Vagina (tissue), 2 donors: ENCODE data around the gene ERGIC1. TPM values are rescaled to one million over a fixed set of nuclear protein-coding genes. Genes with fewer than 3 reads are reported as not detected.

ENCODE experiments used
- DNase-seq, 2 donors: peaks; one replicate each; pipeline ENCODE4 v3.0.0-alpha.2; 2017; ENCODE audit errors: extremely low spot score in 2 of 2
- H3K27ac ChIP-seq: fragments of 200-600 bp; sonication (generic); one replicate; pipeline ENCODE4 v1.5.1; 2019
- H3K27me3 ChIP-seq: fragments of 200-600 bp; sonication (generic); one replicate; pipeline ENCODE4 v1.5.1; 2019
- H3K36me3 ChIP-seq, 2 donors: fragments of 200-600 bp; sonication (generic); one replicate each; pipeline ENCODE4 v1.5.1; 2017 to 2019
- H3K4me1 ChIP-seq: fragments of 200-600 bp; sonication (generic); one replicate; pipeline ENCODE4 v1.5.1; 2019
- H3K4me3 ChIP-seq, 2 donors: fragments of 200-600 bp; sonication (generic); 1 replicate in 1 of 2; 2 replicates in 1 of 2; pipeline ENCODE4 v1.5.1; 2016 to 2019
- H3K9me3 ChIP-seq: fragments of 200-600 bp; sonication (generic); one replicate; pipeline ENCODE4 v1.5.1; 2019
- CTCF ChIP-seq, 3 experiments: fragments of 450-650 bp in 2 of 3; fragments of 200-600 bp in 1 of 3; sonication (generic) in 1 of 3; IDR thresholded peaks; one replicate each; pipeline ENCODE4 v1.5.1; 2017 to 2019; ENCODE audit warnings: antibody characterized with exemption in 3 of 3, mild to moderate bottlenecking in 2 of 3, moderate library complexity in 2 of 3
- POLR2A ChIP-seq, 2 donors: fragments of 450-650 bp; IDR thresholded peaks; one replicate each; pipeline ENCODE4 v1.6.1; 2017; ENCODE audit warnings: antibody characterized with exemption in 2 of 2, mild to moderate bottlenecking in 2 of 2, moderate library complexity in 2 of 2
- POLR2AphosphoS5 ChIP-seq, 2 donors: sonication (generic); formaldehyde crosslinking; IDR thresholded peaks; one replicate each; pipeline ENCODE4 v1.9.0; 2017; ENCODE audit warnings: antibody characterized with exemption in 2 of 2, mild to moderate bottlenecking in 2 of 2, low read depth in 1 of 2; ENCODE audit not compliant: insufficient read depth in 1 of 2
- intact Hi-C: fragments of 100-400 bp; cut with DNase I; formaldehyde crosslinking; loops from one replicate; pipeline ENCODE4 v1.15.1; 2023
- total RNA-seq: library from RNA; depleted of rRNA; stranded (reverse); fragments of >200 nt; gene quantifications from one replicate; pipeline ENCODE4 v1.2.3, GENCODE V29; 2016

ERGIC1 gene
- total RNA-seq, 1 donor from 2014 or later = 97.2 TPM

- TF ChIP-seq POLR2AphosphoS5 (IDR thresholded peaks at IDR 0.05; ENCODE audit: insufficient read depth in 1 of 2, low read depth in 1 of 2) (peak in 1 of 2 donors; percentile 61), POLR2A (IDR thresholded peaks at IDR 0.05) (no peak)
- intact Hi-C loops = no loop called here
- DNase-seq = no peak
- no peak overlapping the region for H3K27ac ChIP-seq
- no peaks in the 10 kb centered on the region for H3K36me3 ChIP-seq
- peaks cover 18% of the 10 kb centered on the region for H3K4me1 ChIP-seq
- no peaks in the 10 kb centered on the region for H3K9me3 ChIP-seq
- no peak overlapping the region for H3K4me3 ChIP-seq
- no peaks in the 10 kb centered on the region for H3K27me3 ChIP-seq
Observed at GRCh38 chr5:172816925-172817562, 17.0 kb upstream of the ERGIC1 start.

GRCh38 chr5:172817664-172818063 lies 16.4 kb upstream of the ERGIC1 start:
- Histone ChIP-seq H3K27me3 (no peaks in the 10 kb centered on the region), H3K27ac (no peak overlapping the region), H3K4me3 (no peak overlapping the region), H3K4me1 (peaks cover 18% of the 10 kb centered on the region), H3K9me3 (no peaks in the 10 kb centered on the region), H3K36me3 (no peaks in the 10 kb centered on the region)
- no peak for TF ChIP-seq CTCF (IDR thresholded peaks at IDR 0.05)
- no peak for TF ChIP-seq POLR2AphosphoS5 (IDR thresholded peaks at IDR 0.05; ENCODE audit: insufficient read depth in 1 of 2, low read depth in 1 of 2)
- TF ChIP-seq POLR2A (IDR thresholded peaks at IDR 0.05) = no peak
- no peak for DNase-seq
- intact Hi-C loops = no loop called here

- H3K27ac ChIP-seq = no peak overlapping the region
- peaks cover 18% of the 10 kb centered on the region for H3K4me1 ChIP-seq
- H3K36me3 ChIP-seq = no peaks in the 10 kb centered on the region
- TF ChIP-seq CTCF (IDR thresholded peaks at IDR 0.05) = no peak
- TF ChIP-seq POLR2AphosphoS5 (IDR thresholded peaks at IDR 0.05; ENCODE audit: insufficient read depth in 1 of 2, low read depth in 1 of 2) = no peak
- no peak for TF ChIP-seq POLR2A (IDR thresholded peaks at IDR 0.05)
- intact Hi-C loops = no loop called here
- H3K27me3 ChIP-seq = no peaks in the 10 kb centered on the region
- no peaks in the 10 kb centered on the region for H3K9me3 ChIP-seq
- H3K4me3 ChIP-seq = no peak overlapping the region
- DNase-seq = no peak
Observed at GRCh38 chr5:172818081-172818480, 16.0 kb upstream of the ERGIC1 start.

GRCh38 chr5:172819569-172819968 lies 14.5 kb upstream of the ERGIC1 start:
- Histone ChIP-seq H3K4me3 (no peak overlapping the region), H3K9me3 (no peaks in the 10 kb centered on the region), H3K36me3 (no peaks in the 10 kb centered on the region), H3K4me1 (peaks cover 18% of the 10 kb centered on the region), H3K27ac (no peak overlapping the region), H3K27me3 (no peaks in the 10 kb centered on the region)
- no peak for DNase-seq
- TF ChIP-seq POLR2A (IDR thresholded peaks at IDR 0.05) (no peak), CTCF (IDR thresholded peaks at IDR 0.05) (no peak)
- intact Hi-C loops = no loop called here

- TF ChIP-seq POLR2AphosphoS5 (IDR thresholded peaks at IDR 0.05; ENCODE audit: insufficient read depth in 1 of 2, low read depth in 1 of 2) = peak in 1 of 2 donors; percentile 62
- TF ChIP-seq CTCF (IDR thresholded peaks at IDR 0.05) = no peak
- TF ChIP-seq POLR2A (IDR thresholded peaks at IDR 0.05) = no peak
- Histone ChIP-seq H3K27ac (peak overlapping the region; percentile 66), H3K4me3 (no peak overlapping the region), H3K27me3 (no peaks in the 10 kb centered on the region), H3K9me3 (no peaks in the 10 kb centered on the region), H3K36me3 (no peaks in the 10 kb centered on the region), H3K4me1 (peaks cover 18% of the 10 kb centered on the region)
- DNase-seq = no peak
- intact Hi-C loops = no loop called here
Observed at GRCh38 chr5:172820046-172820767, 13.8 kb upstream of the ERGIC1 start.
